Activated T-helper 9 cell treated with anti-CD3 and anti-CD28 coated beads, Interleukin-2, amount 50 U/mL, for 16 hours (primary cell): ENCODE measurements around the gene KRT10.

ENCODE experiments used
- DNase-seq: peaks from one replicate; pipeline ENCODE4 v3.0.0-alpha.2; 2020; ENCODE audit warnings: low read depth

KRT10 gene

GRCh38 chr17:40803617-40804082 is 18.8 kb downstream of the KRT10 start:
- DNase-seq: peak; percentile 69

GRCh38 chr17:40801157-40801556 is 21.3 kb downstream of the KRT10 start:
- DNase-seq: no peak

- no peak for DNase-seq
These were observed 22.0 kb downstream of the KRT10 start for GRCh38 chr17:40800381-40800780.

GRCh38 chr17:40799859-40800258 is 22.6 kb downstream of the KRT10 start, which contains the start of gene KRT28:
Gene KRT28, minus strand, starts transcription at chr17:40799959. Its CDS starts 66 bp downstream, at chr17:40799893.
- DNase-seq: no peak

- DNase-seq: no peak
These were observed 25.6 kb downstream of the KRT10 start for GRCh38 chr17:40796846-40797245.

GRCh38 chr17:40795019-40795667 is 27.3 kb downstream of the KRT10 start:
- DNase-seq: no peak

- DNase-seq: no peak
These were observed 27.9 kb downstream of the KRT10 start for GRCh38 chr17:40794466-40794865.

GRCh38 chr17:40793832-40794231 is 28.6 kb downstream of the KRT10 start:
- DNase-seq: no peak

- no peak for DNase-seq
These were observed 30.5 kb downstream of the KRT10 start for GRCh38 chr17:40791787-40792436.

- no peak for DNase-seq
These were observed 31.3 kb downstream of the KRT10 start for GRCh38 chr17:40791111-40791510.

GRCh38 chr17:40782450-40782849 is 40.0 kb downstream of the KRT10 start, which contains the start of gene KRT27:
Gene KRT27, minus strand, starts transcription at chr17:40782550. Its CDS starts 57 bp downstream, at chr17:40782493.
- DNase-seq: no peak

GRCh38 chr17:40779181-40779909 is 43.1 kb downstream of the KRT10 start:
- DNase-seq: no peak

- DNase-seq: no peak
These were observed 44.0 kb downstream of the KRT10 start for GRCh38 chr17:40778461-40778860.

- DNase-seq: no peak
These were observed 44.4 kb downstream of the KRT10 start for GRCh38 chr17:40777971-40778370.

- DNase-seq: no peak
These were observed 45.0 kb downstream of the KRT10 start for GRCh38 chr17:40777459-40777858.

- no peak for DNase-seq
These were observed 46.5 kb downstream of the KRT10 start for GRCh38 chr17:40775945-40776344.

GRCh38 chr17:40772101-40772500 is 50.3 kb downstream of the KRT10 start, which contains the start of gene KRT26:
Gene KRT26, minus strand, starts transcription at chr17:40772201. Its CDS starts 88 bp downstream, at chr17:40772113.
- no peak for DNase-seq
